ENCODE results near the gene SPEM2. TPM values are rescaled to one million over a fixed set of nuclear protein-coding genes. Genes with fewer than 3 reads are reported as not detected.

SPEM2 gene
- polyA plus RNA-seq, 1 donor from 2014 or later: not detected

GRCh38 chr17:7379134-7379533, 46.3 kb upstream of the SPEM2 start (continued):
- no peak for TF ChIP-seq CTCF (IDR thresholded peaks at IDR 0.05; ENCODE audit: poor library complexity, severe bottlenecking)

GRCh38 chr17:7380321-7380720, 45.1 kb upstream of the SPEM2 start:
- no peaks in the 10 kb centered on the region for H3K79me2 ChIP-seq (replicated peaks; ENCODE audit: insufficient read depth, low read length)
- H3K9ac ChIP-seq (ENCODE audit: low read length): no peak overlapping the region
- no peak overlapping the region for H3K4me2 ChIP-seq (ENCODE audit: low read length)
- H3F3A ChIP-seq (ENCODE audit: insufficient read depth, low read length, poor library complexity, severe bottlenecking): no peaks in the 10 kb centered on the region
- H3K9me3 ChIP-seq (ENCODE audit: low read length): peaks cover 9% of the 10 kb centered on the region
- no peaks in the 10 kb centered on the region for H3K9me2 ChIP-seq (ENCODE audit: insufficient read depth, low read length)
- H2AFZ ChIP-seq (ENCODE audit: low read depth, low read length): no peak overlapping the region
- H4K20me1 ChIP-seq (ENCODE audit: insufficient read depth): no peaks in the 10 kb centered on the region
- no peak for TF ChIP-seq TAF1 (IDR thresholded peaks at IDR 0.05; ENCODE audit: low read depth)
- TF ChIP-seq POLR2AphosphoS5 (IDR thresholded peaks at IDR 0.05): peak; percentile 3
- peaks cover 38% of the 10 kb centered on the region for H3K27me3 ChIP-seq (ENCODE audit: insufficient read depth, low read depth, low read length)
- H3K27ac ChIP-seq (ENCODE audit: low read length): no peak overlapping the region
- H3K36me3 ChIP-seq (ENCODE audit: insufficient read depth, low read length): no peaks in the 10 kb centered on the region
- peak overlapping the region; percentile 42 for H3K4me3 ChIP-seq (ENCODE audit: low read length)

- Histone ChIP-seq H3K27me3 (ENCODE audit: insufficient read depth, low read depth, low read length) (peaks cover 38% of the 10 kb centered on the region), H3K9me2 (ENCODE audit: insufficient read depth, low read length) (no peaks in the 10 kb centered on the region), H4K20me1 (ENCODE audit: insufficient read depth) (no peaks in the 10 kb centered on the region), H2AFZ (ENCODE audit: low read depth, low read length) (no peak within 1 kb of the TSS), H3K79me2 (replicated peaks; ENCODE audit: insufficient read depth, low read length) (no peaks in the 10 kb centered on the region), H3K4me2 (ENCODE audit: low read length) (no peak within 1 kb of the TSS), H3K36me3 (ENCODE audit: insufficient read depth, low read length) (no peaks in the 10 kb centered on the region), H3K27ac (ENCODE audit: low read length) (no peak within 1 kb of the TSS), H3K4me3 (ENCODE audit: low read length) (peak within 1 kb of the TSS; percentile 42), H3K9ac (ENCODE audit: low read length) (no peak within 1 kb of the TSS), H3K9me3 (ENCODE audit: low read length) (peaks cover 9% of the 10 kb centered on the region), H3F3A (ENCODE audit: insufficient read depth, low read length, poor library complexity, severe bottlenecking) (no peaks in the 10 kb centered on the region)
- TF ChIP-seq TAF1 (IDR thresholded peaks at IDR 0.05; ENCODE audit: low read depth) (no peak), SMC3 (conservative IDR thresholded peaks at IDR 0.05; ENCODE audit: poor library complexity) (no peak), CTCF (IDR thresholded peaks at IDR 0.05; ENCODE audit: poor library complexity, severe bottlenecking) (no peak), EP300 (conservative IDR thresholded peaks at IDR 0.05; ENCODE audit: poor library complexity, severe bottlenecking) (no peak), EZH2 (IDR thresholded peaks at IDR 0.05; ENCODE audit: borderline replicate concordance, insufficient read depth, low read length, poor library complexity, severe bottlenecking) (no peak), REST (IDR thresholded peaks at IDR 0.05; ENCODE audit: borderline replicate concordance) (no peak), POLR2AphosphoS5 (IDR thresholded peaks at IDR 0.05) (no peak), RAD21 (conservative IDR thresholded peaks at IDR 0.05) (no peak), MXI1 (conservative IDR thresholded peaks at IDR 0.05; ENCODE audit: poor library complexity, severe bottlenecking) (no peak)
Observed at GRCh38 chr17:7380855-7381683, 44.3 kb upstream of the SPEM2 start, which contains the start of gene TNK1. TSS of gene TNK1 (plus strand) at chr17:7381089. CDS start at chr17:7382927, 1,838 bp downstream.
